ENCODE data around the gene PDCD10. TPM values are rescaled to one million over a fixed set of nuclear protein-coding genes. Genes with fewer than 3 reads are reported as not detected.

PDCD10 gene
- total RNA-seq, 1 donor from 2014 or later: 42.2 TPM

Other genes starting within 250 kb of the PDCD10 start
- 3.4 TPM for gene WDR49, start 81.0 kb downstream of the PDCD10 start, total RNA-seq
- 10.5 TPM for gene SERPINI1, start 829 bp upstream of the PDCD10 start, total RNA-seq

Measured in cardiac septum (tissue), 1 donor.